Measurements from ENCODE around the gene PLAC8L1.

PLAC8L1 gene

DNA sequence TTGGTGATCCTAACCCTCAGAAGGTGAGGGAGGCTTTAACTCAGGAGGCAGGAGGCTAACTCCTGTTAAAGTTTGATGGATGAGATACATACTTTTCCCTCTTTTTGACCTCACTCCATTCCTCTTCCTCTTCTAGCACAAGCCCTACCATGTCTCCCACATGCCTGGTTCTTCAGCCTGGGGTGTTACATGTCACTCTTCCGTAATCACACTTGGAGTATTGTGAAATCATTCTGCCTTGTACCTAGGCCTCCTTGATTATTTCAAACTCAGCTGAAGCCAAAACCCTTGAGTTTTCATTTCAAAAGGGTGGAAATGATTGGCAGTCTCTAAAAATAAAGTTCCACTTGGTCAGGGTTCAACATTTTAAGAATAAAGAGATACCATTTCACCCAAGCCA is 1.8 kb downstream of the PLAC8L1 start:
- POLR2A ChIA-PET, result no interaction called here
- CTCF ChIA-PET, result interaction anchor here (1.3 to 1.5 kb wide), 3 partner anchors 25 to 62 kb away, joined by 3 to 4 read pairs (median 3); no protein-coding TSS in a partner anchor
- TF ChIP-seq, protein P1, sequence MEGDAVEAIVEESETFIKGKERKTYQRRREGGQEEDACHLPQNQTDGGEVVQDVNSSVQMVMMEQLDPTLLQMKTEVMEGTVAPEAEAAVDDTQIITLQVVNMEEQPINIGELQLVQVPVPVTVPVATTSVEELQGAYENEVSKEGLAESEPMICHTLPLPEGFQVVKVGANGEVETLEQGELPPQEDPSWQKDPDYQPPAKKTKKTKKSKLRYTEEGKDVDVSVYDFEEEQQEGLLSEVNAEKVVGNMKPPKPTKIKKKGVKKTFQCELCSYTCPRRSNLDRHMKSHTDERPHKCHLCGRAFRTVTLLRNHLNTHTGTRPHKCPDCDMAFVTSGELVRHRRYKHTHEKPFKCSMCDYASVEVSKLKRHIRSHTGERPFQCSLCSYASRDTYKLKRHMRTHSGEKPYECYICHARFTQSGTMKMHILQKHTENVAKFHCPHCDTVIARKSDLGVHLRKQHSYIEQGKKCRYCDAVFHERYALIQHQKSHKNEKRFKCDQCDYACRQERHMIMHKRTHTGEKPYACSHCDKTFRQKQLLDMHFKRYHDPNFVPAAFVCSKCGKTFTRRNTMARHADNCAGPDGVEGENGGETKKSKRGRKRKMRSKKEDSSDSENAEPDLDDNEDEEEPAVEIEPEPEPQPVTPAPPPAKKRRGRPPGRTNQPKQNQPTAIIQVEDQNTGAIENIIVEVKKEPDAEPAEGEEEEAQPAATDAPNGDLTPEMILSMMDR (IDR thresholded peaks at IDR 0.05; ENCODE audit: control extremely low read depth, extremely low read depth, low read depth, missing control alignments), result no peak
- no peak for DNase-seq (ENCODE audit: extremely low spot score)

DNA sequence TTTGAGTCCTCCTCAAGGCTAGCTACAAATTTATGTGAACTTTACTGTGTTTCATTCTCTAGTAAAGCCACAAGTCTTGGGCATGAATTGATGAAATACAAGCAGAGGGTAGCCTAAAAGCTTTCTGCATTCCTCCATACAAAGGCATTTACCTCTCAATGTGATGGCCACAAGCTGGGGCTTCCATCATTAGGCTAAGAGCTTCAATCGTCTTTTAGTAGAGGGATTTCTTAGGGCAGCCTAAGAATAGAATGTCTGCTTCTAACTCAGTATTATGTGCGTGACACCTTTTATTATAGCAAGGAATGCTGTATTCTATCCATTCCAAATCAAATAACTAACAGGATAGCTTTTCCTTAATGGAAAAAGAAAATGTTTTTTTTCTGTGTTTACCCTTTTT is 3.7 kb downstream of the PLAC8L1 start:
- POLR2A ChIA-PET, result no interaction called here
- no peak for DNase-seq (ENCODE audit: extremely low spot score)
- TF ChIP-seq, protein P1 (IDR thresholded peaks at IDR 0.05; ENCODE audit: control extremely low read depth, extremely low read depth, low read depth, missing control alignments), result no peak
- CTCF ChIA-PET, result interaction anchor here (1.3 kb wide), 1 partner anchor 14 kb away, joined by 3 read pairs; no protein-coding TSS in a partner anchor

DNA sequence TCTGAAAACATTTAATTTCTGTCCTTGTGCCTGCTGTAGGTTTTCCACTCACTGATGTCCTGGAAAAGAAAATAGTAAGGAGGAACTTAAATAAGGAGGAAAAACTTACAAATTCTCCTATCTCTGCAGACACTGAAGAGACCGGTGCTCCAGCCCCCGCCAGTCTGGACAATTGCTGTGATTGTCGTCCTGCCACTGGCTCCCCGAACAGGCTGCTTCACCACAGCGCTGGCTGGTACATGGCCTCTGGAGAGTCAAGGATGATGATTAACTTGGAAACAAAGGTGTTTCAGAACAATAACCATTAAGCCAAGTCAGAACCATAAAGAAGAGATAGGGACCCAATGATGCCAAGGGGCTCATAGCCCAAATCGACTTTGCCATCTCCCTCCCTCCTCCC is 7.3 kb downstream of the PLAC8L1 start:
- DNase-seq (ENCODE audit: extremely low spot score), result no peak
- TF ChIP-seq, protein P1 (IDR thresholded peaks at IDR 0.05; ENCODE audit: control extremely low read depth, extremely low read depth, low read depth, missing control alignments), result no peak
- CTCF ChIA-PET, result no interaction called here
- POLR2A ChIA-PET, result no interaction called here

DNA sequence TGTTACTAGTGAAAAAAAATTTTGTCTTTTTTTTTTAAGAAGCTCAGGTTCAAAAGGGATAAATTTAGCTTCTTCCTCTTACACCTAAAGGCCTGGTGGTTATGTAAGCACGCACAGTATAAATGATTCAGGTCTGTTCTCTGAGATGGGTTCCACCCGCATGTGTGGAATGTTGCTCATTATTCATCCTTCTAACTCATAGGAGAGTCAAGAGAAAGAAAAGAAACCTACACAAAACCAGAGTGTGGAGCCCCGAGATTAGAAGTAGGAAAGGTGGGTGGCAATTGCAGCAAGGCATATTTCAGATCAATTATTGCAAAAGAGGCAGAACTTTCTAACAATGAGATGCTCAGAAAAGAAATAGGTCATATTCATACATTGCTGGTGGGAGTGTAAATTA is 13.5 kb downstream of the PLAC8L1 start:
- DNase-seq (ENCODE audit: extremely low spot score), result no peak
- ChIA-PET CTCF (no interaction called here), POLR2A (no interaction called here)
- TF ChIP-seq, protein P1 (IDR thresholded peaks at IDR 0.05; ENCODE audit: control extremely low read depth, extremely low read depth, low read depth, missing control alignments), result no peak

DNA sequence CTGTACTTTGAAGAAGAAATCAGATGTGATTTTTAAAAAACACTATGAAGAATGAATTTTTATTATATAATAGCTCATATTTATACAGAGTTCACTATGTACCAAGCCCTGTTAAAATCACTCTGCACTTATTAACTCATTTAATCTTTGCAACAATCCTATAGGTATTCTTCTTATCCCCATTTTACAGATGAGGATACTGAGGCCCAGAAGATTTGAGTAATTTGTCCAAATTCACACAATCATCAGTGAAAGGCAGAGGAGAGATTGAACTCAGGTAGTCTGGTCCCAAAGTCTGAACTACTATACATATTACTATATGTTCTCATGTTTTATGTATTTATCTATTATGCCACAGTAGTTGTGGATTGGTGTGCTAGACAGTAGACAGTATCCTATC is 16.1 kb downstream of the PLAC8L1 start:
- ChIA-PET CTCF (no interaction called here), POLR2A (no interaction called here)
- TF ChIP-seq, protein P1 (IDR thresholded peaks at IDR 0.05; ENCODE audit: control extremely low read depth, extremely low read depth, low read depth, missing control alignments), result no peak
- no peak for DNase-seq (ENCODE audit: extremely low spot score)

DNA sequence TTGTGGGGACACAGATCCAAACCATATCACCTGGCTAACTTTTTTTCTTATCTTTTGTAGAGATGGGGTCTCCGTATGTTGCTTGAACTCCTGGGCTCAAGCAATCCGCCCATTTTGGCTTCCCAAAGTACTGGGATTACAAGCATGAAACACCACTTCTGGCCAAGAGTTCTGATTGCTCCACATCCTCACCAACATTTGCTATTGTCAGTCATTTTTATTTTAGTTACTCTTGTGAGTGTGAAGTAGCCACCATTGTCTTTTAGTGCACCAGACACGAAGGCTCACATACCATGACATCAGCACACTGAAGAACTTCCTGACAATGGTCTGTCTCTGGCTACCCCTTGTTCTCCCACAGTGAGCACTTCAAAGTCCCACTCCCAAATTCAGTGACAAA is 17.3 kb downstream of the PLAC8L1 start:
- POLR2A ChIA-PET, result no interaction called here
- no peak for DNase-seq (ENCODE audit: extremely low spot score)
- CTCF ChIA-PET, result interaction anchor here (0.7 kb wide), 1 partner anchor 14 kb away, joined by 3 read pairs; no protein-coding TSS in a partner anchor
- TF ChIP-seq, protein P1 (IDR thresholded peaks at IDR 0.05; ENCODE audit: control extremely low read depth, extremely low read depth, low read depth, missing control alignments), result no peak

DNA sequence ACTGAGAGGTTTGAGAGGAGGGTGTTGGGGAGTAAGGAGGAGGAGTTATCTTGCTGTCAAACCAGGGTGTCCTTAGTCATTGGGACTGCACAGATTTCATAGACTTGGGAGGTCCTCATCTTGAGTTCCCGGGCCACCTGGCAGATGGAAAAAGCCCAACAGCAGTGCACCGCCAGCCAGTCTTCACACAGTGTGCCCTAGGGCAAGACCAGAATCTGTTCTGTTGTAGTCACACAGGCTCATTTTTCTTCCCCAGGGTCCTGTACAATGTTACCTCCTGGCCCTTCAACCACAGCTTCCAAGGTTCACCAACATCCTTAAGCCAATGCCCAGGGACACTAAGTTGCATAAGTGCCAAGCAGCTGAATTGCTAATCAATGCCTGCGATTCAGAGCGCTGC is 21.0 kb downstream of the PLAC8L1 start:
- TF ChIP-seq, protein P1 (IDR thresholded peaks at IDR 0.05; ENCODE audit: control extremely low read depth, extremely low read depth, low read depth, missing control alignments), result no peak
- POLR2A ChIA-PET, result no interaction called here

More for the DNA sequence above, 21.0 kb downstream of the PLAC8L1 start:
- CTCF ChIA-PET, result interaction anchor here (2.4 kb wide), 1 partner anchor 13 kb away, joined by 5 read pairs; no protein-coding TSS in a partner anchor
- no peak for DNase-seq (ENCODE audit: extremely low spot score)
